PFSK-1 (cell line): ENCODE data around the gene EIF1.

Experiments used
- FOXP2 ChIP-seq: optimal IDR thresholded peaks from 2 replicates; pipeline ENCODE3; 2011; ENCODE audit warnings: borderline replicate concordance, control low read depth, inconsistent platforms; ENCODE audit not compliant: insufficient read depth; ENCODE audit errors: extremely low read length, extremely low read depth
- POLR2AphosphoS5 ChIP-seq: IDR thresholded peaks from 2 replicates; pipeline ENCODE4 v1.6.1; 2012; ENCODE audit warnings: low read depth, mild to moderate bottlenecking, control low read depth, low read length, moderate library complexity
- REST ChIP-seq, 2 experiments: IDR thresholded peaks; 2 replicates each; pipeline versions ENCODE4 v1.6.1 to v1.8.0; 2011 to 2012; ENCODE audit warnings: low read depth in 2 of 2, low read length in 2 of 2, control low read depth in 1 of 2, inconsistent platforms in 1 of 2, mild to moderate bottlenecking in 1 of 2, moderate library complexity in 1 of 2; ENCODE audit not compliant: insufficient read depth in 1 of 2
- SIN3A ChIP-seq: IDR thresholded peaks from 2 replicates; pipeline ENCODE4 v1.6.1; 2012; ENCODE audit warnings: mild to moderate bottlenecking, low read length, moderate library complexity, borderline replicate concordance; ENCODE audit not compliant: insufficient read depth
- TAF1 ChIP-seq: IDR thresholded peaks from 2 replicates; pipeline ENCODE4 v1.6.1; 2012; ENCODE audit warnings: low read length, control low read depth, borderline replicate concordance; ENCODE audit not compliant: insufficient read depth

Gene EIF1

GRCh38 chr17:41738077-41738800 lies 49.6 kb downstream of the EIF1 start:
- TF ChIP-seq FOXP2 = peak; percentile 81
- no peak for TF ChIP-seq POLR2AphosphoS5

- TF ChIP-seq POLR2AphosphoS5 (no peak), FOXP2 (no peak), SIN3A (no peak), TAF1 (no peak), REST (IDR thresholded peaks at IDR 0.05; ENCODE audit: insufficient read depth in 1 of 2, low read depth in 2 of 2, low read length in 2 of 2) (no peak)
Measured at GRCh38 chr17:41738801-41739112, 50.1 kb downstream of the EIF1 start.

GRCh38 chr17:41739661-41740352 lies 51.1 kb downstream of the EIF1 start:
- TF ChIP-seq REST (IDR thresholded peaks at IDR 0.05; ENCODE audit: insufficient read depth in 1 of 2, low read depth in 2 of 2, low read length in 2 of 2) = no peak
- no peak for TF ChIP-seq SIN3A

GRCh38 chr17:41740506-41740905 lies 51.8 kb downstream of the EIF1 start:
- TF ChIP-seq SIN3A (no peak), FOXP2 (no peak), TAF1 (no peak), REST (IDR thresholded peaks at IDR 0.05; ENCODE audit: insufficient read depth in 1 of 2, low read depth in 2 of 2, low read length in 2 of 2) (no peak), POLR2AphosphoS5 (no peak)

GRCh38 chr17:41741709-41742108 lies 53.0 kb downstream of the EIF1 start:
- no peak for TF ChIP-seq REST (IDR thresholded peaks at IDR 0.05; ENCODE audit: insufficient read depth in 1 of 2, low read depth in 2 of 2, low read length in 2 of 2)
- TF ChIP-seq FOXP2 = no peak
- TF ChIP-seq TAF1 = no peak
- no peak for TF ChIP-seq POLR2AphosphoS5
- no peak for TF ChIP-seq SIN3A
